ENCODE measurements around the gene DAB1. TPM values are rescaled to one million over a fixed set of nuclear protein-coding genes. Genes with fewer than 3 reads are reported as not detected.

DAB1 gene
- total RNA-seq, 4 donors from 2014 or later, result 0.48 to 1.1 (median 0.70) TPM

DNA sequence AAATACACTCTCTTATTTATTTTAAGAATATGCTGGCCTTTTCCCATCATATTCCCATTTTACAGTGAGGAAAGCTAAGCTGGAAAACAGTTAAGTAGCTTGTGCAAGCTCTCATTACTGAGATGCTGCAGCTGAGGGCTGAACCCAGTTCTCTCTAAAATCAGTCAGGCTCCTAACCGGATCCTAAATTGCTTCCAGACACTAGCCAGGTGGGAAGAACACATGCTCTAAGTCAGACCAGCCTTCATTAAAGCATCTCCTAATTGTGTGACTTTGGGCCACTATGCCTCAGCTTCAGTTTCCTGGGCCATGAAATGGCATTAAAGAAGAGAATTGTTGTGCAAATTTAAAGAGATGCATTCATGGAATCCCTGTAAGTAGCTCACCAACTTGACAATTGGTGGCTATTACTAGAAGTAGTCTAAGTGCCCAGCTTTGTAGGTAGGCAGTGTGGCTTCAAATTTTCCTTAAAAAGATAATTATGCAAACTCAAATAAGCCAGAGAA is 228.4 kb downstream of the DAB1 start:
- TF ChIP-seq, protein P1, sequence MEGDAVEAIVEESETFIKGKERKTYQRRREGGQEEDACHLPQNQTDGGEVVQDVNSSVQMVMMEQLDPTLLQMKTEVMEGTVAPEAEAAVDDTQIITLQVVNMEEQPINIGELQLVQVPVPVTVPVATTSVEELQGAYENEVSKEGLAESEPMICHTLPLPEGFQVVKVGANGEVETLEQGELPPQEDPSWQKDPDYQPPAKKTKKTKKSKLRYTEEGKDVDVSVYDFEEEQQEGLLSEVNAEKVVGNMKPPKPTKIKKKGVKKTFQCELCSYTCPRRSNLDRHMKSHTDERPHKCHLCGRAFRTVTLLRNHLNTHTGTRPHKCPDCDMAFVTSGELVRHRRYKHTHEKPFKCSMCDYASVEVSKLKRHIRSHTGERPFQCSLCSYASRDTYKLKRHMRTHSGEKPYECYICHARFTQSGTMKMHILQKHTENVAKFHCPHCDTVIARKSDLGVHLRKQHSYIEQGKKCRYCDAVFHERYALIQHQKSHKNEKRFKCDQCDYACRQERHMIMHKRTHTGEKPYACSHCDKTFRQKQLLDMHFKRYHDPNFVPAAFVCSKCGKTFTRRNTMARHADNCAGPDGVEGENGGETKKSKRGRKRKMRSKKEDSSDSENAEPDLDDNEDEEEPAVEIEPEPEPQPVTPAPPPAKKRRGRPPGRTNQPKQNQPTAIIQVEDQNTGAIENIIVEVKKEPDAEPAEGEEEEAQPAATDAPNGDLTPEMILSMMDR (IDR thresholded peaks at IDR 0.05), result no peak
- ATAC-seq (ENCODE audit: low FRiP score) (no peak), DNase-seq (ENCODE audit: low spot score) (no peak)

GRCh38 chr1:57192222-57192621 is 231.6 kb downstream of the DAB1 start:
- ATAC-seq (ENCODE audit: low FRiP score) (no peak), DNase-seq (ENCODE audit: low spot score) (no peak)
- TF ChIP-seq, protein P1 (IDR thresholded peaks at IDR 0.05), result no peak

DNA sequence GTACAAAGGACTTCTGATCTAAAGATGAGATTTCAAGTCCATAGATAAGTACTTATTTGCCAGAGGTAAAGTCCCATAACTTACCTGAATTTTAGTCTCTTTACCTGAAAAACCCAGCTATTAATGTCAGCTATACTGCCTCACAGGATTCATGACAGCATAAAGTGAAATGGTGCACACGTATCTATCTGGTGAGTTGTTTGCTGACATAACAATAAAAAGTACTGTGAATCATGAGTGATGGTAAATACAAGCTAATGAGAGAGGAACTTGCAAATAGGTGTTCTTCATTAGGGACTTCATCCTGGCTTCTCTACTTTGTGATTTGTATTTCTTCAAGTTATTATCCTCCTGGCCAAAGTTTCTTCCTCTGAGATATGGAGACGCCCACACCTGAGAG is 233.0 kb downstream of the DAB1 start:
- TF ChIP-seq, protein P1 (IDR thresholded peaks at IDR 0.05), result no peak
- DNase-seq (ENCODE audit: low spot score), result no peak
- ATAC-seq (ENCODE audit: low FRiP score), result no peak

DNA sequence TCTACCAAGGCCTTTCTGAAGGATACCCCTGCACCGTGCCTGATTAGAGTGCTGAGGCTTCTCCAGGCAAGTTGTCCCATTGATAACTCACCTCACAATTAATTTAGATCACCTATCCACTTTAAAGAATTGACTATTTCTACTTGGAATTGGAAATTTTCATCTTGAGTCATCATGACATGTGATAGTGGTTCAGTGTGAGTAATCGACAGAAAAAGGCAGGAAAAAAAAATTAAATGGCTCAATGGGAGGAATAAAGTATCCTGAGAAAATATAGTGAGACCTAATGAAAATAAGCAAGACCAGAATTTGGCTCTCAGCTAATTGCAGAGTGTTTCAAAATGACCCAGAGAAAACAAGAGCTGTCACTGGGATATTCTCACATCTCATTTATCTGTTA is 235.7 kb downstream of the DAB1 start:
- no peak for DNase-seq (ENCODE audit: low spot score)
- TF ChIP-seq, protein P1 (IDR thresholded peaks at IDR 0.05), result no peak

DNA sequence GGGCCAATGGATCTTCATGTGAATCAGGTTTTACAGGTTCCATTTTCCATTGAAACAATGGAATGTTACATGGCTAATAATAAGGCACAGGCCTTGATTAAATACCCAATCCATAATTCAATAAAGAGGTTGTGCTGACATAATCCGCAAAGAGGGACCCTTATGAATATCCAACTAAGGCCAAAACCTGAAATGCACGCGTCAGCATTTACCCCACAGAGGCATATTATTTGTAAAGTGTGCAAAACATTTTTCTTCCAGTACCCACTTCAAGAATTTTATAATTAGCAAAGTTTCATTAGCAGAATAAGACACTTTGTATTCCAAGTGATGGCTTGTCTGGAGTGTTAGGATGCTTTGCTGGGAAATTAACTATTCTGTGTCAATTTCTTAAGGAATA is 237.4 kb downstream of the DAB1 start:
- DNase-seq (ENCODE audit: low spot score) (no peak), ATAC-seq (ENCODE audit: low FRiP score) (no peak)
- TF ChIP-seq, protein P1 (IDR thresholded peaks at IDR 0.05), result no peak

More for the DNA sequence above, 235.7 kb downstream of the DAB1 start:
- ATAC-seq (ENCODE audit: low FRiP score), result no peak

- DNase-seq (ENCODE audit: low spot score) (no peak), ATAC-seq (ENCODE audit: low FRiP score) (no peak)
- TF ChIP-seq, protein P1 (IDR thresholded peaks at IDR 0.05), result no peak
Measured at GRCh38 chr1:57179001-57179400, 244.9 kb downstream of the DAB1 start.

DNA sequence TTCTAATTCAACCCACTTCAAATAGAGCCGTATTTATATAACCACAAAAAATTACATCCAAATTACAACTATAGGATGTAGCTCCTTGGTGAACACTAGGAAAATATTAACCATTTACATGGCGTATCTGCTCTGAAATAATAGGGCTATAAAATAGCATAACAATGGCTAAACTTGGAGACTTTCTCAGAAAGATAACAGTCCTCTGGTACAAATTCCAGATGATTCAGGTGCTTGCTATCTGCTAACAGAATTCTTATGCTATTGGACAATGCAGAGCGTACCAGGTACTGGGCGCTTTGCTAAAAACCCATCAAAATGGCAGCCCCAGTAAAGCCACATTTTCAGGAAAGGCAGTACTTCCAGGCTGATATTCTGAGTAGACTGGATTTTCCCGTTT is 248.4 kb downstream of the DAB1 start:
- TF ChIP-seq, protein P1 (IDR thresholded peaks at IDR 0.05), result no peak
- no peak for ATAC-seq (ENCODE audit: low FRiP score)
- DNase-seq (ENCODE audit: low spot score), result no peak

Measured in omental fat pad (tissue), 4 donors.